GM19025 (cell line): ENCODE measurements around the gene HIC1.

Experiments
- ATAC-seq: cut with Tn5 transposase; IDR thresholded peaks from one replicate; pipeline ENCODE4 v1.9.1; 2021; ENCODE audit warnings: mild to moderate bottlenecking, low read depth, moderate library complexity; ENCODE audit not compliant: unreplicated experiment

Gene HIC1

GRCh38 chr17:2094891-2095535 is 40.1 kb downstream of the HIC1 start:
- ATAC-seq, result no peak

DNA sequence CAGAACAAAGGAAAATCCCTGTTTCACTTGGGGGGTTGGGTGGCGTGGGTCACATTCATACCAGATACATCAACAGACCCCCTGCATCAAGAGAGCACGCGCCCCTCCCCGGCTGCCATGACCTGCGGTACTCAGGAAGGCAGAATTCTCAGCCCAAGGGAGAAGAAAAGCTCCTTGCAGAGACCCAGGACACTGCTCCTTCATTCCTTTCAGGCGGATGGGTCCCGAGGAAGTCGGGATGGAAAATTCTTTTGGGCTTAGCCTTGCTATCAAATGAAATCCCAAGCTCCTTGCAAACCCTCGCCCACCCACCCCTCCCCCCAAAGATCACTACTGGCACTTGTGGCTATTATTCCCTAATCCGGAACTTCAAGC is 40.6 kb downstream of the HIC1 start:
- no peak for ATAC-seq

GRCh38 chr17:2101448-2102257 is 46.8 kb downstream of the HIC1 start:
- no peak for ATAC-seq

DNA sequence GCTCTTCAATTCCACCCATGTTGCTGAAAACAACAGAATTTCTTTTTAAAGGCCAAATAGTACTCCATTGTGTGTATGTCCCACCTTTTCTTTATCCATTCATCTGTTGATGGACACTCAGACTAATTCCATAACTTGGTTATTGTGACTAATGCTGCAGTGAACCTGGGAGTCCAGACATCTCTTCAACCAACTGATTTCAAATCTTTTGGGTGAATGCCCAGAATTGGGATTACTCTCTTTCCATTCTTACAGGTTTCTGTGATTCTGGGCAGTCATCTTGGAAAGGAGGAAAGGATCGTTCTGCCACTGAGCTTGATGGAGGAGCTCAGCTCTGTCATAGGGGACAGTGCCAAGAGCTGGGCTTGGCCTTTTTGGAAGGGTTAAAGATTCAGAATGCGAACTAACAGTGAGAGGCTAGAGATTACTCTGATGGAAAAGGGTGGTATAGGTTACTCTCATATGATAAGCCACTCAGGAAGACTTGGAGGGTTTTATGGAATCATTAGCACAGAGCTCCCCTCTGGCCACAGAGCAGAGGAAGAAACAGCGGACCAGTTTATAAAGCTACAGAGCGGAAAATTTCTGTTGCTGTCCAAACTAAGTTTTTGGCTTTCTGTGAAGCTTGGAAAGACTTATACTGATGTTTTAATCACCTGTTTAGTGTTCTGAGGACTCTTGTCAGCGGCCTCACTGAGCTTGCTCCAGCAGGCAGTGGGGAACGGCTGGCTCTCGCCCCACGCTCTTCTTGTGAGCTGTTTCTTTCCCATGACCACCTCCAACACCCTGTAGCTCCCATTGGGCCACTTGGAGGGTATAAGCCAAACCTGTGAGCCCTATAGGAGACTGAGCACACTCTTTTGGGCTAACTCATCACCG is 48.3 kb downstream of the HIC1 start:
- no peak for ATAC-seq

DNA sequence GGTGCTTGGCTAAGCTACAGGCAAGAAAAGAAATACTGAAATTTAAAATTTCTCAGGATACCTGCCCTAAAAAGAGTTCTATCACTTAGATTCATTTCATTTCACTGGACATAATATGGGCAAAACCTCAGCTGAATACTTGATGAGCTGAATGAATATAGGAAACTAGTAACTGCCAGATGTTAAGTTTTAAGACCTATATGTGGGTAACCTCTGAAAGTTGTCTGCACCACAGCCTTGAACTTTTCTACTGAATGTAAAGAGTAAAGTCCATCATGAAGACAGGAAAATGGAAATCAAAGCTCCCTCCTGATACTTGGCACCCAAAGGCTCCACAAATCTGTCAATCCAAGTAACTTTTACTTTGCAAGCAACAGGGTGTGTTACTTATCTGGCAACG is 50.8 kb downstream of the HIC1 start:
- no peak for ATAC-seq

DNA sequence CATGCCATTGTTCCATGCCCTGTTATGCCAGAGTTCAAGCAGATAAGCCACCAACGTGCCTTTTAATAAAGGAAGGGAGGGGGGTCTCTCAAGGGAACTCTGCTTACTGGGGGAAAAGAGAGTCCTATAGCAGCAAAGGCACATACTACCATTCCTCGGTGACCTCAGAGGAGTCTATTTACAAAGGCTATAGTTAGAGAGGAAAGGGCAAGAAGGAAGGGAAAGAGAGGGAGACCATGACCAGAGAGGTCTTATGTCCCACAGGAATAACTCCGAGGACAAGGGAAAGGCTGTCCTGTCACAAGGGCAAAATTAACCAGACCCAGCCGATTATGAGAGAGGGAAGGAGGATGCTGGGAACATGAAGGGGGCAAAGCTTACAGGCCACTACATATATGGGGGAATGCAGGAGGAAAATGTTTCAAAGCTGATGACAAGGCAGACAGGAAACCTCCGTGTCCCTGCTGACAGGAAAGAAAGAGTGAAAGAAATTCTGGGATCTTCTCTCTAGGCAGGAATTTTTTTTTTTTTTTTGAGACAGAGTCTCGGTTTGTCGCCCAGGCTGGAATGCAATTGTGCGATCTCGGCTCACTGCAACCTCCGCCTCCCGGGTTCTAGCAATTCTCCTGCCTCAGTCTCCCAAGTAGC is 51.5 kb downstream of the HIC1 start:
- no peak for ATAC-seq

DNA sequence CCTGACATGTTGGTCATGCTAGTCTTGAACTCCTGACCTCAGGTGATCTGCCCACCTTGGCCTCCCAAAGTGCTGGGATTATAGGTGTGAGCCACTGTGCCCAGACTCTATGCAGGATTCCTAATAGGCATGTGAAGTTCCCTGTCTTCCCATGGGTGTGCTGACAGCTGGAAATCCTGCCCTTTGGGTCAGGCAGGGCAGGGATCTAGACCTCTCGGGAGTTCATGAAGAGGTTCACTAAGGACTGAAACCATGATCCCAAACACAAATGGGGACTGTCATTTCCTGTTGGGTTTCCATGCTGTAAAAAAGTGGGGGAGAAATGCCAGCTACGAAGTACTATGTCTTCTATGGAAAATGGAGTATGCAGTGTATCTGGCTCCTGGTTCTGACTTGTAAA is 52.1 kb downstream of the HIC1 start:
- no peak for ATAC-seq

DNA sequence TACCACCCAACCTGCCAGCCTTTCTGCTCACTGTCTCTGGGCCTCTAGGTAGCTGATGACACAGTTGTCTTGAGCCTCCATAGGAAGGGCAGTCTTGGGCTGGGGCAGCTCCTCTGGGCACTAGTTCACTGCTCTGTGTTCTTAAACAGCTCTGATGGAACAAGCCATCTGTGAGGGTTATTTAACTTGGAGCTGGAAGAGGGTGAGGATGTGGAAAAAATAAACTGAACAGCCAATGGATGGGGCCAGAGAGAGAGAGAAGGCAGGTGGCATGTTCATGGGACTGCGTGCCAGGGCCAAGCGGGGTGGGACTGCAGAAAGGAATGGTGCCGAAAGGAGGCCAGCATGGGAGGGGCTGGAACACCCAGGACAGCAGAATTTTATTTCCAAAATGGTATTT is 52.6 kb downstream of the HIC1 start:
- ATAC-seq, result no peak

GRCh38 chr17:2108170-2108569 is 53.3 kb downstream of the HIC1 start:
- no peak for ATAC-seq

DNA sequence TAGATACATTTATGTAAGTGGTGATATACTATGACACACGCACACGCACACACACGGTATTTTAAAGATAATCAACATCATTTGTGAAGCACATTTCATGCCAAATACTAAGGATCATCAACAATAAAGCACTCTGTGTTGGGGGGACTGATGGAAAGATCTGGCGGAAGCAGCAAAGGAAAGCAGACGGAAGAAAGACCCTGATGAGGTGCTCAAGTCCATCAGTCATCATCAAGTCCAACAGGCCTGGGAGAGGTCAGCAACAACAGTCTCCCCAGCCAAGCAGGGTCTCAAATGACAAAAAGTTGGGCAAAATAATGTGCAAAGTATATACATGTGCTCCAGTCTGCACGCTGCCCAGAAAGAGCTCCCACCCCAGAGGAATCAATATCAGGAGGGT is 55.5 kb downstream of the HIC1 start:
- ATAC-seq, result no peak

- ATAC-seq, result no peak
Measured at GRCh38 chr17:2111691-2112090, 56.8 kb downstream of the HIC1 start.
